Measurements from ENCODE around the gene FLVCR1.
"Not testable (repeated sequence)": the region's sequence is repeated elsewhere in the genome, so short reads cannot be mapped to it uniquely, and the experiment has no call there.

GRCh38 chr1:212910213-212910612, 52.1 kb downstream of the FLVCR1 start:
- not testable (repeated sequence) for TF ChIP-seq CTCF (conservative IDR thresholded peaks at IDR 0.05; ENCODE audit: low read depth, low read length); EZH2 (IDR thresholded peaks at IDR 0.05; ENCODE audit: borderline replicate concordance, low read depth, low read length, poor library complexity, severe bottlenecking)

Measured in A673 (cell line).